NCI-H1105 treated with DMSO at 0.1 percent for 48 hours (cell line): ENCODE results near the gene KCNA10.

Source experiments
- DNase-seq: peaks from one replicate; lab custom pipeline; 2025; lab: John Stamatoyannopoulos, UW

Gene KCNA10

DNA sequence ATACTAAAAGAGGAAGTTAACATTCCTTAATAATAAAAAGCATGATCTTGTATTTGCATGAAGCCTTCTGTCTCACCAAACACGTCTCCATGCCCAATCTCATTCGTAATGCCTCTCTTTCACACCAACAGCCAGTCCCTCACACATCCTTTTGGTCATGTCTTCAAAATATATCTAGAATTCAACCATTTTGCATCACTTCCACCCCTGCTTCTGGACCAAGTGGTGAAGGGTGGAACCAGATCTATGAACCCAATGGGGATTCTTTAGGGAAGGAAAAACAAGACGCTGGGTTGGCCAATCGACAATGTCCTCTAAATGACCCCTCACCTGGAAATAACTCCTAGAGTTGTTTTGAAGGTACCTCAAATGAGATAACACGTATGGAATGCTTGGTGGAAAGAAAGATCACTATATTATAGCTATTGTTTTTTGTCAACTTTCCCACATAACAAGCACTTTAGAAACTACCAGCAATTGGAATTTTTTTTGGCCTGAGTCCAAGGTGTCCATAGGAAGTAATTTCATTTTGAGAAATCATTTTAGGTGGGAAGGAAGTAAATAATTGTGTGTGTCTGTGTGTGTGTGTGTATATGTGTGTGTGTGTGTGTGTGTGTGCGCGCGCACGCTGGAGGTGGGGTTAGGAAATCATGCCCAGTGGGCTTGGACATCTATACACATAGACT, at the start of gene KCNA10:
KCNA10 (minus strand) TSS at position 51 of the 686 bp plus-strand sequence. CDS start 388 bp downstream, outside the sequence.
- no peak for DNase-seq

DNA sequence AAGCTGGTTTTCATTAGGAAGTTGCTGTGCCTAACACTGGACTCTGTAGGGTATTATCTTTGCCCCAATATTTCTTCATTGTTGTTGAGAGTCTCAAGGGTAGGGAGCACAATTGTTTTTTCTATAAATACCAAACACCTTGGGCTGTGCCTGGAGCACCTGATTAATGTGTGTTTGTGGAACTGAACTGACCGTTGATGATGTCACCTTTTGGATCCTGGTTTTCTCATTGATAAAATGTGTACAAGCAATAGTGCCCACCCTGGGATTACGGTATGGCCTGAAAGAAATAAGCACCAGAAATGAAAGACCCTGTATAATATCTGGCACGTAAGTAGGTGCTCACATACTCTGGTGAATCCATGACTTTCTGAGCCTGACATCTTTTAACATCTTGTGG, 47.9 kb upstream of the KCNA10 start:
- DNase-seq, result no peak

DNA sequence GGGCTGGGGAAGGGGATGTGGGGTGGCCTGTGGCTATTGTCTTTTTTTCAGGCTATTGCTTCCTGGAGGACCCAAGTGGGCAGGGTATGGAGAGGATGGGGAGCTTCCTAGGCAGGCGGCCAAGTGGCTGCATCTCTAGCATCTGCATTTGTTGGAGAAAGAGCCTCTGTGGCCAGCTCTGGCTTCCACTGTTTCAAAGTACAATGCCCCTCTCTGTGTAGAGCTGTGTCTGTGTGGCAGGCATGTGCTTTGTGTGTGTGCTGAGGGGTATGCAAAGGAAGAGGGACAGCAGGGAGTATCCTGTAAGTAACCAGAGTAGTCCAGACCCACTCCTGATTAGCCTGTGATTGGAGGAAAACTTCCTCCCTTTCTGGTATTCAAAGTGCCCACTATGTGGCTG, 46.6 kb upstream of the KCNA10 start:
- no peak for DNase-seq

DNA sequence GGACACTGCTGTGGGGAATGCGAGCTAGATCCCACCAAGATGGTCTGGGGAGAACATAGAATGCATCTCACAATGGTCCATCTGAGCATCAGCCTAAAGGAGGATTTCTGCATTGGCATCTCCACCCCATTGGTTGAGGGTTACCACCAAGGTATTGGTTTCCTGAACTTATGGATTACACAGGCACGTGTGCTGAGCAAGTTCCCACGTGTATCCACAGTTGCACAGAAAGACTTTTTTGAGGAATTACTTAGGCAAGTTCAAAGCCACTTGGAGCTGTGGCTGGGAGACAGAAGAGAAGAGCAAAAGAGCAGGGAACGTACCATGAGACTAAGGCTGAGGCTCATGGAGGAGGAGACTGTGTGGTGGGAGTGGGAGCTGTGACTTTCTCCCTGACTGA, 44.1 kb upstream of the KCNA10 start:
- no peak for DNase-seq

DNA sequence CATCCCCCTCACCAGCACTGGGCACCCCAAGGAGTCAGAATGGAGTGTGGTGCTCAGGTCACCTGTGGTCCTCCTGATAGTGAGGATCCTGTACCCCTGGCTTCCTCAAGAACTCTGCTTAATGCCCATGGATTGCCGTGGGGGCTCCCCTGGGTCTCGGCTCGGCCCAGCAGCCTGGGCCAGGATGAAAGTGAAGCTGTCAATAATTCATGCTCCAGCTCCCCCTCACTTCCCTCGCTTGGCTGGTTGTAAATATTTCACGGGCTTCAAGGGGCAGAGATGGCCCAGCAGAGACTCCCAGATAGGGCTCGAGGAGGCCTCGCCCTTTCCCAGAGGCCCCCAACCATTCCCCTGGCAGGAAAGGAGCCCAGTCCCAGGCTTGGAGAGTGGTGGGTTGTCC, 42.6 kb upstream of the KCNA10 start:
- no peak for DNase-seq

DNA sequence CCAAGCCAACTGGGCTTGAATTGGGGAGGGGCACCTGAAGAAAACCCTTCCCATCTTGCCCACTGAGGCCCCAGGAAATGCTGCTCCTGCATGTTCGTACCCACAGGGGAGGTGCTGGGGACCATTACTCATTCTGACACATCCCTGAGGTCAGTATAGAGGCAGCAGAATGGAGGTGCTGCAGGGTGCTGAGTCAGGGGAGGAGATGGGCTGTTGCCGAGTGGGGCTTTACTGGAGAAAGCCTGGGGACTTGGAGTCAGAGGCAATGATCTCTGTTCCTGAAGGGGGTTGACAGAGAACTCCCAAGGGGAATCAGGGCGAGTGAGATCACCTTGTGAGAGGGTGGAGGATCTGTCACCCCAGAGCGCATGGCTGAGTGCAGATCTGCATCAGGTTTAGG, 40.2 kb upstream of the KCNA10 start:
- DNase-seq, result no peak

DNA sequence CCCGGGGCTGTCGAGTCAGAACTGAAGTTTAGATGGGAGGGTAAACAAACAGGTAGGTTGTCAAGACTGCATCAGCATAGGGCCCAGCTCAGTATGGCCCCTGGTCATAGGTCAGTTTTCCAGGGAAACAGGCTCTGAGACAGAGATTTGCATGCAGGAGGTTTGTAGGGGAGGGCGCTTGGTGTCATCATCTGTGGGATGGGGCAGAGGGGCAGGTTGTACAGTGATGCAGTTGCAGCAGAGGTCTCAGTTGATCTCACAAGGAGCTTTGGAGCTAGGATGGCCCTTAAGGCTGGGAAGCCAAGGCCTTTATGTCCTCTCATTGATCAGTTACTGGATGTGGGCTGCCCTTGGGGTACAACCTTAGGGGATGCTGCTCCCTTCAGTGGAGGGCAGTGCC, 38.5 kb upstream of the KCNA10 start:
- DNase-seq, result no peak

DNA sequence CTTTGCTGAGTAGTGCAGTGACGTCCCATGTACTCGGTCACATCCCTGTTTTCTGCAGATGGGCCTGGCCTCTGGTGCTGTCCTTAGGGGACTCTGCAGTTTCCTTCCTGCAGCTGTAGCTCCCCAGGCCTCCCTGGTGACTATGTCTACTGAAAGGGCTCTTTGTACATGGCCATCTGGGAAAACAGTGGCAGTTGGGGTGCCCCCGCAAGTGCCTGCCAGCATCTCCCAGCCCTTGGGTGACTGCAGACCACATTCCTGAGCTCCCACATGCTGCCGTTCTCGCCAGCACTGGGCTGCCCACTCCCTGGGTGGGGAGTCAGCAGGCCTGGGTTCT, 37.5 kb upstream of the KCNA10 start:
- DNase-seq, result no peak

DNA sequence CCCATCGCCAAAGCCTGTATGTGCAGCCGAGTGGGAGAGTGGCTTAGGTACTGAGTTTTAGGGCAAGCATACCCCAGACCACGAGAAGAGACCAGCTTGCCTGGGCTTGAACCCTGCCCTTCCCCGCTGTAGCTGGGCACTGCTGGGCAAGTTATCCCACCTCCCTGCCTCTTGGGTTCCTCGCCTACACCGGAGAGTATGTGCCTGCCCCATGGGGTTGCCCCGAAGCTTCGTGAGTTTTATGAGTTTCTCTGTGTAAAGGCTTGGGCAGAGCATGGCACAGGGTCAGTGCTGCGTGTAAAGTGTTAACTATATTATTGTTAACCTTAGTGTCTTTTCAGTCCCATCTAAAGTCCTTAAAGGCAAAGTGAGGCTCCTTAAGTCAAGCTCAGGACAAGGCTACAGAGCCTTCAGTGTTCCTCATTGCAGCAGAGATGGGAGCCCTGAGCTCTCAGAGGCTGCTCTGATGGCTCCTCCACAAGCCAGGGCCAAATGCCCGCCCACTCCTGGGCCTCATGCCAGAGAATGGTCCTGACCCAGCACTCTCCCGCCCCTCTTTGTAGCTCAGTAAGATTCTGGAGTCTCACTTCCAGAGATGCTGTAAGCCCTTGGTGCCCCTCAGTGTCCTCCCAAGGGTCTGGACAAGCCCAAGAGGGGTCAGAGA, 37.0 kb upstream of the KCNA10 start:
- peak; percentile 1 for DNase-seq

DNA sequence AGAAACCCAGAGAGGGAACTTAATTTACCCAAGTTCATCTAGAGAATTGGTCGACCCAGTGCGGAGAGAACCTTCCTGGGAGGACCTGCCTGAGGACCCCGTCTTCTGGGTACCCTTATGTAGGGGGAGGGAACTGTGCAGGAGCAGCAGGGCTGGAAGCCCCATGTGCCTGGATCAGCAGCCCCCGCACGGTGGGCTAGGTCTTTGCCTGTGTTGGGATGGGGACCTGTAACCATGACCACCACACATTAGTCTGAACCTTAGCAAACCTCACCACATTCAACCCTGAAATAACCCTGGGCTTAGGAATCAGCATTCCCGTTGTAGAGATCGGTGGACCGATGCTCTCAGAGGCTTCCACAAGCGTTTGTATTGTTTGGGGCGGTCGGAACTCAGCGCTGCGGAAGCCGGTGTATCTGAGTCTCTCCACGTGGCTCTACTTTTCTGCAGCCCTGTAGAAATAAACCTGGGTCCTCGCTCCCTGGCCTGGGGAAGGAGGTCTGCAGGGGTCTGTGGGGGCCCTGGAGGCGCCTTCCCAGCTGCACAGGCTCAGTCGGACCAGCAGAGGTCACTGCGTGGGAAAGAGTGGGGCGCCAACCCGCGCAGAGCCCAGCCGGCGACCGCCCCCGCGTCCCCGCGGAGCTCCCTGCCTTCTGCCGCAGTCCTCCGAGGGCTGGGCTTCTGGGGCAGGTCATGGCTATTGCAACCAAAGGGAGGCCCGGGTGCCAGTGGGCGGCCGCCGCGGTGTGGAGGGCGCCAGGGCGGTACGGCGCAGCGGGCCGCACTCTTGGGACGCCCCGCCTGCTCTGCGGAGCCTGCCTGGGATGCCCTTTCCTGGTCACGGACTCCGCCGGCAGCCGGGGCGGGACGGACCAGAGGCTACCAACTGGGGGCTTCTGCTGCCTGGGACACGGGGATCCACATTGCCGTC, 36.2 kb upstream of the KCNA10 start:
- no peak for DNase-seq

DNA sequence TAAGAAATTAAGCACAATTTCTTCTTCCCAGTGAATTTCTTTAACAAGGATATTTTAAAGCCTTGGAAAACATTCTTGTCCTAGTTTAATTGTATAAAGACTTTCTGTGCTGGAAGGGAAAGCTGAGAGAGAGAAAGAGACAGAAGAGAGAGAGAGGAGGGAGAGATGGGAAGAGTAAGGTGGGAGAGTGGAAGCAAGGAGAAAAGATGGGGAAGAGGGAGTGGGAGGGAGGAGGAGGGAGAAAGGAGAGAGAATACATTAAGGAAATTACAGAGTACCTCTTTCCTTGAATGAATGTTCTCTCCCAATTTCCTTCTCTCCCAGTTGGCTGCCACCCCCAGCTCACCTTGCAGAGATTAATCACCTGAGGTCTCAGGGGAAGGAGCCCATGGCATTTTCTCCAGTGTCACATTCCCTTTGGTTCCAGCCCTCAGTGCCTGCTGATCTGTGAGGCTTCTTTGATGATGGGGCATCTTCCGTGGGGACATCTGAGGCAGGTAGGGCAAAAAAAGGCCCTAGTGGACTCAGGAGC, 32.4 kb upstream of the KCNA10 start:
- DNase-seq, result no peak

DNA sequence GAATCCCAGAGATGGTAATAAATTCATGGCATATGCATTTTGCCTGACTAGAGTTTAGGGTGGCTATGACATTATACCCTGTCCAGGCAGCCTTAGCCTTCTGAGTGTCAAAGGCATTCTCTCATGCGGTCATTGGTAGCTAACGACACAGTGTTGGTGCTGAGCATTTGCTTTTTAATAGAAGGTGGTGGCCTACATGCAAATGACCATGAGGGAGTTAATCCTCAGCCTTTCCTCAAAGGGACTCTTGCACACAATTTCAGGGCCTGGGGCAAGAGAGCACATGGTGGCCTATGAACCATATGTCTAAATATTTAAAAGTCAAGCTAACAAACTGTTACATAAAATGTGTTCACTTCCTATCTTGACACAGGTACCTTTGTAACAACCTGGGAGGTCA, 30.9 kb upstream of the KCNA10 start:
- no peak for DNase-seq

DNA sequence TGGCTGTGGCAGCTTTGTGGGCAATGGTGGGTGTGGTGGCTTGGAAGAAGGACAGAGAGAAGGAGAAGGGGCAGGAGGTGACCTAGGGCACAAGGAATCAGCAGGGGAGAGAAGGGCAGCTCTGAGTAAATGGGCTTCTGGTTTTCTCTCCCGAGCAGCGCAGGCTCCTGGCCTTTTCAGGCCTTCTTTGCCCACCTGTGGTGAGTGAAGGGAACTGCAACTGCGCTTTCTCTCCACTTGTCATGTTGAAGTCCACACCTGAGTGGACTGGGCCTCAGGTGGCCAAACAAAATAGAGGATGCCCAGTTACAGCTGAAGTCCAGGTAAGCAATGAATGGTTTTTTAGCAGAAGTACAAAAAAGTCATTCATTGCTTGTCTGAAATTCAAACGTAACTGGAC, 29.4 kb upstream of the KCNA10 start:
- DNase-seq, result peak; percentile 26

DNA sequence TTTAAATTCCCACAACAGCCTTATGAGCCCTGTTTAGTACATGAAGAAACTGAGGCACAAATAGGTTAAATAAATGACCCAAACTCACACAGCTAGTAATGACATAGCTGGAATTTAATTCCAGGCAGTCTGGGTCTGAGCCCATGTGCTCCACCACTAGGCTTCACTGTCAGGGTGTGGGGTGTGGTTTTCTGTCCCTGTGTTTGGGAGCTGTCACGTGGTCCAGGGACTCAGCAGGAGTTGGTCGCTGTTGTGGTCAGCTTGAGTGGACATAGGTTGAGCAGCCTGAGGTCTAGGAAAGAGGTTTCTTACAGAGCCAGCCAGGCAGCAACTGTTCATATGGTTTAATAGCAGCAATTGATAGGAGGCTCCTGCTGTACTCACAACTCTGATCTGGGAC, 28.0 kb upstream of the KCNA10 start:
- DNase-seq, result no peak

DNA sequence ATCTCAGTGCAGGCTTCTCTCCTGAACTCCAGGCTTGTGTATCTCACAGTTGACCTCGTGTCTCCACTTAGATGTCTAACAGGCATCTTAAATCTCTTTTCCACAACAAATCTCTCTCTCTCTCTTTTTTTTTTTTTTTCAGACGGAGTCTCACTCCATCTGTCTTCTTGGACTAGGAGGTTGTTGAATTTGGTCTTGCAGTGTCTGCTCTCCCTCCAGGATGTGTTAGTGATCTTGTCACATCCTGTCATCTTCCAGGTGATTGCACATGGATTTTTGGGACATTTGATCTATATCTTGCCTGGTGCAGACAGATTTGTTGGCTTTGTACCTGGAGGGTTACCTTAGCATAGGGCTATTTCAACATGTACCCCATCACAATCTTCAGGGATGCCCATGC, 26.5 kb upstream of the KCNA10 start:
- no peak for DNase-seq

DNA sequence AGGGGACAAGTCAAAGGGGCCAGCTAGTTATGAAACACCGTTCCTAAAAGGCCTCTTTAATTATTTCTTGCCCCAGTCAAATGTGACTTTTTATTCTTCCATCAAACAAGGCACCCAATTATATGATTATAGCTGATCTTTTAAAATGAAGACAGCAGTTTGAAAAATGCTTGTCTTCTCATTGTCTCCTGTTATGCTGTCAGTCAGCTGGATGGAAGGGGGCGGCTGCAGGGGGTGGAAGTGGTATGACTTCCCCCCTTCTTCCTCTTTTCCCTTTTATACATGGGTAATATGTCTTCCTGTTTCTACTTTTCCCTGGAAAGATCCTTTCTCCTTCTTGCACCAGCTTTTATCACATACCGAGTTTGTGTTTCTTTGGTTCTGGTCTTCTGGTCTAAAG, 25.8 kb upstream of the KCNA10 start:
- no peak for DNase-seq

DNA sequence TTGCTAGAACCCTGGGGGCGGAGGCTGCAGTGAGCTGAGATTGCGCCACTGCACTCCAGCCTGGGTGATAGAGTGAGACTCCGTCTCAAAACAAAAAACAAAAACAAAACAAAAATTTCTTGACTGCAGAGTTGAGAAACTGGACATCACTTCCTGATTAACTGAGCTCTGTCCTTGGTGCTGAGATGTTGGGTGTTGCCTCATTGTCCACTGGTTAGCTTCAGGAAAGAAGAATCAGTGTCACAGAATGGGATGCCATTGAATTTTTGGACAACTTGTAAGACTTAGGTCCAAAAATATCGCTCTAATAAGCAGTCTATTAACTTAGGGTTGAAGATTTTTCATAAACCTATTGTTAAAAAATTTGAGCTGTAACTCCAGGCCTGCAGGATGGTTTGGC, 23.8 kb upstream of the KCNA10 start:
- DNase-seq, result no peak

DNA sequence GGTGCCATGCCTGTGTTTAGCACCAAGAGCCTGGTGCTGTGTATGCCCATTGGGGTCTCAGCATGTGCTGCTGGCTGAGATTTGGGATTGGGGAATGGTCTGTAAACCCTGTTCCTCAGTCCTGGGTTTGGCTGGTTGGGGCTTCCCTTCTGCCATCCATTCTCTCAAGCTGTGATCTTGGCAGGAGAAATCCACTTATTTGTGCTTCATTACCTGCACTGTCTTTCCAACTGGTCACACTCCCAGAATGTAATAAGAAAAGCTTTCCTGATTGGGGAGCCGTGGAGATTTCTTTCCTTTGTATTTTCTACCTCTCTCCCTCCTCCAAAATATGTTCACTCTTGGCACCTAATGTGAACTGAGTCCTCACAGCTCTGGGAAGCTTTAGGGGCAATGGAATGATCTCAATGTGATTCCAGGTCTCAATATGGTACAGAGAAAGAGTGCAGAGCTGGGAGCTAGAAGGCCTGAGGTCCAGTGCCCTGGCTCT, 23.0 kb upstream of the KCNA10 start:
- DNase-seq, result no peak

DNA sequence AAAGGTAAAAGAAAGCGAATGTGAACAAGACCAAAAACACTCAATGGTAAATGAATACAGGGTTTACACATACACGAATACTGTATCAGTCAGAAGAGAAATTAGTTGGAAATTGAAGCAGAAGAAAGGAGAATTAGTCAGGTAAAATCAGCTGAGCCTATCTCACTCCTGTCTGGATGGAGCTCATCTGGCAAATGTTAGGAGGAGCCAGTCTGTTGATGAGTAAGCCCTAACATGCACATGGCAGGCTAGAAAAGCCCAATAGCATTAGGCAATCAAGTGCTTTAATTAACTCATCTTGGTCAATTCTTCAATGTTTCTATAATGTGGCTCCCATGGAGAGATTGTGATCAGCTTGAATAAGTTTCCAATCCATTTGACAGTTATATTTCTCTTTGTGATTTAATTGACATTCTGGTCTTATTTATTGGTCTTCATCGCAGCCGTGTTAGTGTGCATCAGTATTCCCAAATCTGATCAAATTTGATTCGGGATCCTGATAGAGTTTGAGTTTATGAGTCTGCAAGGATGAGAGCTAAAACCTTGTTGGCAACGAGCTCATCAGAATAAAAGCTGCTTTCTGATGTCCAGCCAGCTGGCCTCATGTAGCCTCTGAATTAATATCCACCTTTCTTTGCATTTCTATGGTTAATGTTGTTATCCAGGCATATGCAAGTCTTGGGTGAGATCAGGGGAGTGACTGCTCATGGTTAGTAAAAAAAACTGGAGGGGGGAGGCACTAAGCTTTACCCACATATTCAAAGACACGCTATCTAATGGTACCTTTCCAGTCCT, 22.1 kb upstream of the KCNA10 start:
- no peak for DNase-seq

DNA sequence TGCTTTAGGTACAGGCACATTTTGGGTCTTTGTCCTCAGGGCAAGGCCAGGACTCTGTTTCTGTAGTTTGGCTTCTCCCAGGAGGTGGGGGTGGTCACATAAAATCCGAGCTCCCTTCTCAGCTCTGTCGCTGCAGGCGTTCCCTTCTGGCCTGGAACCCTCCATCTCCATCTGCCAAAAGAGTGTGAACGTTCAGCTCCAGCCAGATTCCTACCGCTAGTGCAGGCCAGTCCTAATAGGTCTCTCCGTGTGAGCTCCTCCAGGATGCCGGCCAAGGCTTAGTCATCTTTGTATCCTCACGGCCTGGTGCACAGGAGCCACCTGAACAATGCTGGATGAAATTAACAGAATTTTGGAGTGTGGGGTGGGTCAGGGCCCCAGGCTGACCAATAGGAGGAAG, 19.9 kb upstream of the KCNA10 start:
- DNase-seq, result no peak

DNA sequence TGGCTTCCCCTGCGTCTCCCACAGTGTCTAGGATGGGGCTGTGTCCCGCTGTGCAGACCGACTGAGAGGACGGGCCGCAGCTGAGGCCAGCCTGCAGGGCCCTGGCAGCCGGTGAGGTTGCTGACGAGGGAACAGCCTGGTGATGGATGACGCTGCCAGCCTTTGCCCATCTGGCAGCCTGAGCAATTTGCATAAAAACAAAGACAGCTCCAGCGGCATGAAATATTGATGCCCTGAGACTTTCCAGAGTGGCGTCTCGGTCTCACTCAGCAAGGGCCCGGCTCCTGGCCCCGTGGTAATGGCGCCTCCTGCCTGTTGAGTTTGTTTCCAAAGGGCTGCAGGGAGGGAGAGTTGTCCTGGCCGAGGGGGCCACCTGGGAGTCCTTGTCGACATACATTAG, 19.1 kb upstream of the KCNA10 start:
- DNase-seq, result no peak

DNA sequence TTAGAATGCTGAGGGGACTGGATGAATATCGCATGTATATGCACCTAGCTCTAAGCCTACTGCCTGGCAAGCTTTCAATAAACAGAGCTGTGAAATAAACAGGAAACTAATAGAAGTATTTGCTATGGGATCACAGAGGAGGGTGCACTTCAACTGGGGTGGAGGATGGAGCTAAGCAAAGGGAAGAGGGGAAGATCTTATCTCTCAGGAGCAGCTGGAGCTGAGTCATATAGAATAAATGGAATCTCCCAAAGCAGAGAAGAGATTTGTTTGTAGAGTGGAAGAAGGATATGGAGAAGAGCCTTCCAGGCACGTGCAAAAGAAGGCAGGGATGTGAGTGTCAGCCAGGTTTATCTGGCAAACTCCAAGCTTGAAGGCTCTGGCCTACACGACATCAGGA, 17.0 kb upstream of the KCNA10 start:
- peak; percentile 4 for DNase-seq
